Thyroid gland (tissue), 4 donors: Measurements from ENCODE around the gene OMP.

Experiments used
- CTCF ChIP-seq, 6 experiments: fragments of 200-600 bp in 3 of 6; fragments of 450-650 bp in 3 of 6; sonication (generic) in 3 of 6; IDR thresholded peaks; one replicate each; pipeline ENCODE4 v1.5.1; 2016 to 2019; ENCODE audit warnings: antibody characterized with exemption in 6 of 6, mild to moderate bottlenecking in 2 of 6, inconsistent platforms in 1 of 6, moderate library complexity in 1 of 6
- POLR2A ChIP-seq, 2 donors: fragments of 450-650 bp; IDR thresholded peaks; one replicate each; pipeline ENCODE4 v1.6.1; 2017; ENCODE audit warnings: antibody characterized with exemption in 2 of 2, mild to moderate bottlenecking in 2 of 2, moderate library complexity in 1 of 2

GRCh38 chr11:77140231-77140851 is 37.7 kb downstream of the OMP start:
- TF ChIP-seq POLR2A (IDR thresholded peaks at IDR 0.05) (no peak), CTCF (IDR thresholded peaks at IDR 0.05) (no peak)
